ENCODE data around the gene HNMT. TPM values are rescaled to one million over a fixed set of nuclear protein-coding genes. Genes with fewer than 3 reads are reported as not detected.

Gene HNMT
- polyA plus RNA-seq, 1 donor (not counting 4 experiments of a cell fraction or from before 2014, with no cell fraction given), result 7.4 TPM

- no peak for DNase-seq (ENCODE audit: low read depth, low spot score)
- no peaks in the 10 kb centered on the region for H3K27me3 ChIP-seq (ENCODE audit: control insufficient read depth, extremely low read depth, insufficient read depth, low read length)
- TF ChIP-seq EZH2 (IDR thresholded peaks at IDR 0.05; ENCODE audit: low read length), result no peak
- no peak for TF ChIP-seq CTCF (optimal IDR thresholded peaks at IDR 0.05 in 1 of 3, IDR thresholded peaks at IDR 0.05 in 1 of 3, conservative IDR thresholded peaks at IDR 0.05 in 1 of 3; ENCODE audit: extremely low read depth in 1 of 3, insufficient read depth in 2 of 3, low read length in 3 of 3)
- no peaks in the 10 kb centered on the region for H3K79me2 ChIP-seq (ENCODE audit: control insufficient read depth, insufficient read depth, low read length)
- no peak overlapping the region for H3K9ac ChIP-seq (ENCODE audit: control insufficient read depth, extremely low read depth, insufficient read depth, low read length)
- FAIRE-seq, result no peak
- H3K4me3 ChIP-seq (ENCODE audit: control insufficient read depth in 2 of 3, extremely low read depth in 1 of 3, insufficient read depth in 2 of 3, low read depth in 1 of 3, low read length in 3 of 3), result no peak overlapping the region
- no peaks in the 10 kb centered on the region for H3K36me3 ChIP-seq (ENCODE audit: control insufficient read depth in 2 of 2, extremely low read depth in 1 of 2, insufficient read depth in 2 of 2, low read length in 2 of 2)
- H3K4me2 ChIP-seq (ENCODE audit: control insufficient read depth, extremely low read depth, insufficient read depth, low read depth, low read length), result no peak overlapping the region
- dilution Hi-C loops (cut with MboI; ENCODE audit: extremely low pct_ligation_motif_present, low sequenced_read_pairs), result no loop called here
- H4K20me1 ChIP-seq (ENCODE audit: control insufficient read depth, extremely low read depth, insufficient read depth, low read length), result no peaks in the 10 kb centered on the region
- no peaks in the 10 kb centered on the region for H3K9me1 ChIP-seq (ENCODE audit: control insufficient read depth, extremely low read depth, insufficient read depth, low read length)
- H3K9me3 ChIP-seq (ENCODE audit: control insufficient read depth, low read depth, low read length), result no peaks in the 10 kb centered on the region
- H3K27ac ChIP-seq (ENCODE audit: control insufficient read depth, insufficient read depth, low read length), result no peak overlapping the region
- H3K4me1 ChIP-seq (ENCODE audit: control insufficient read depth, extremely low read depth, insufficient read depth, low read length), result peaks cover 6% of the 10 kb centered on the region
- H2AFZ ChIP-seq (ENCODE audit: control insufficient read depth, low read length), result no peak overlapping the region
Observed at GRCh38 chr2:138029276-138029675, 65.0 kb downstream of the HNMT start.

- no peaks in the 10 kb centered on the region for H3K36me3 ChIP-seq (ENCODE audit: control insufficient read depth in 2 of 2, extremely low read depth in 1 of 2, insufficient read depth in 2 of 2, low read length in 2 of 2)
- no peak overlapping the region for H3K4me3 ChIP-seq (ENCODE audit: control insufficient read depth in 2 of 3, extremely low read depth in 1 of 3, insufficient read depth in 2 of 3, low read depth in 1 of 3, low read length in 3 of 3)
- no peak overlapping the region for H2AFZ ChIP-seq (ENCODE audit: control insufficient read depth, low read length)
- peaks cover 6% of the 10 kb centered on the region for H3K4me1 ChIP-seq (ENCODE audit: control insufficient read depth, extremely low read depth, insufficient read depth, low read length)
- no peak overlapping the region for H3K4me2 ChIP-seq (ENCODE audit: control insufficient read depth, extremely low read depth, insufficient read depth, low read depth, low read length)
- H3K27ac ChIP-seq (ENCODE audit: control insufficient read depth, insufficient read depth, low read length), result no peak overlapping the region
- peak; percentile 30 for DNase-seq (ENCODE audit: low read depth, low spot score)
- no peaks in the 10 kb centered on the region for H3K9me3 ChIP-seq (ENCODE audit: control insufficient read depth, low read depth, low read length)
- TF ChIP-seq CTCF (optimal IDR thresholded peaks at IDR 0.05 in 1 of 3, IDR thresholded peaks at IDR 0.05 in 1 of 3, conservative IDR thresholded peaks at IDR 0.05 in 1 of 3; ENCODE audit: extremely low read depth in 1 of 3, insufficient read depth in 2 of 3, low read length in 3 of 3), result no peak
- TF ChIP-seq EZH2 (IDR thresholded peaks at IDR 0.05; ENCODE audit: low read length), result no peak
- no peaks in the 10 kb centered on the region for H4K20me1 ChIP-seq (ENCODE audit: control insufficient read depth, extremely low read depth, insufficient read depth, low read length)
- FAIRE-seq, result peak; percentile 83
- H3K79me2 ChIP-seq (ENCODE audit: control insufficient read depth, insufficient read depth, low read length), result no peaks in the 10 kb centered on the region
- no peaks in the 10 kb centered on the region for H3K27me3 ChIP-seq (ENCODE audit: control insufficient read depth, extremely low read depth, insufficient read depth, low read length)
- H3K9me1 ChIP-seq (ENCODE audit: control insufficient read depth, extremely low read depth, insufficient read depth, low read length), result no peaks in the 10 kb centered on the region
- no peak overlapping the region for H3K9ac ChIP-seq (ENCODE audit: control insufficient read depth, extremely low read depth, insufficient read depth, low read length)
- dilution Hi-C loops (cut with MboI; ENCODE audit: extremely low pct_ligation_motif_present, low sequenced_read_pairs), result no loop called here
Observed at GRCh38 chr2:138030459-138030858, 66.2 kb downstream of the HNMT start.
